ENCODE results near the gene MAP2K5.

Gene MAP2K5

GRCh38 chr15:67542420-67543347, at the start of gene MAP2K5:
Gene MAP2K5 (plus strand): TSS chr15:67542703. CDS start chr15:67543336, 633 bp downstream.
- peak; percentile 85 for DNase-seq

- DNase-seq = no peak
Observed at GRCh38 chr15:67495585-67495984, 46.9 kb upstream of the MAP2K5 start.

GRCh38 chr15:67501177-67501835, 41.2 kb upstream of the MAP2K5 start:
- no peak for DNase-seq

- no peak for DNase-seq
Observed at GRCh38 chr15:67501836-67502461, 40.6 kb upstream of the MAP2K5 start.

- no peak for DNase-seq
Observed at GRCh38 chr15:67504056-67504455, 38.4 kb upstream of the MAP2K5 start.

GRCh38 chr15:67504796-67505195, 37.7 kb upstream of the MAP2K5 start:
- no peak for DNase-seq

- DNase-seq = no peak
Observed at GRCh38 chr15:67505675-67506572, 36.6 kb upstream of the MAP2K5 start.

GRCh38 chr15:67506775-67507747, 35.4 kb upstream of the MAP2K5 start:
- no peak for DNase-seq

GRCh38 chr15:67508407-67508806, 34.1 kb upstream of the MAP2K5 start:
- no peak for DNase-seq

GRCh38 chr15:67509918-67510317, 32.6 kb upstream of the MAP2K5 start:
- no peak for DNase-seq

- DNase-seq = no peak
Observed at GRCh38 chr15:67510597-67511190, 31.8 kb upstream of the MAP2K5 start.

GRCh38 chr15:67511606-67512005, 30.9 kb upstream of the MAP2K5 start:
- no peak for DNase-seq

- no peak for DNase-seq
Observed at GRCh38 chr15:67512140-67512539, 30.4 kb upstream of the MAP2K5 start.

- DNase-seq = no peak
Observed at GRCh38 chr15:67512933-67513714, 29.4 kb upstream of the MAP2K5 start.

GRCh38 chr15:67515090-67515489, 27.4 kb upstream of the MAP2K5 start:
- no peak for DNase-seq

- DNase-seq = no peak
Observed at GRCh38 chr15:67515557-67515956, 26.9 kb upstream of the MAP2K5 start.

- DNase-seq = no peak
Observed at GRCh38 chr15:67520321-67521028, 22.0 kb upstream of the MAP2K5 start.

- peak; percentile 85 for DNase-seq
Observed at GRCh38 chr15:67521029-67521782, 21.3 kb upstream of the MAP2K5 start, which contains the start of gene C15orf61. Gene C15orf61 (plus strand): TSS chr15:67521131. CDS start chr15:67521249, 118 bp downstream.

Measured in activated CD8-positive, alpha-beta memory T cell treated with anti-CD3 and anti-CD28 coated beads, Interleukin-2, amount 50 U/mL, for 4 hours (primary cell).